Measurements from ENCODE around the gene TRIM38.
"Not testable (repeated sequence)": the region's sequence is repeated elsewhere in the genome, so short reads cannot be mapped to it uniquely, and the experiment has no call there.

The TRIM38 gene

GRCh38 chr6:26008470-26008869 is 45.9 kb downstream of the TRIM38 start:
- DNase-seq: no peak

- DNase-seq: no peak
Observed at GRCh38 chr6:26009817-26010216, 47.2 kb downstream of the TRIM38 start.

- DNase-seq: no peak
Observed at GRCh38 chr6:26012061-26012460, 49.5 kb downstream of the TRIM38 start.

GRCh38 chr6:26014386-26014785 is 51.8 kb downstream of the TRIM38 start:
- not testable (repeated sequence) for DNase-seq

- DNase-seq: no peak
Observed at GRCh38 chr6:26016245-26016962, 53.8 kb downstream of the TRIM38 start.

GRCh38 chr6:26016963-26017631 is 54.5 kb downstream of the TRIM38 start:
- DNase-seq: no peak

GRCh38 chr6:26017632-26017966 is 55.0 kb downstream of the TRIM38 start:
- DNase-seq: no peak

GRCh38 chr6:26019261-26019830 is 56.7 kb downstream of the TRIM38 start:
- DNase-seq: no peak

- no peak for DNase-seq
Observed at GRCh38 chr6:26019967-26020328, 57.3 kb downstream of the TRIM38 start.

- DNase-seq: peak; percentile 95
Observed at GRCh38 chr6:26020329-26021000, 57.9 kb downstream of the TRIM38 start.

- DNase-seq: peak; percentile 92
Observed at GRCh38 chr6:26021001-26021349, 58.4 kb downstream of the TRIM38 start.

GRCh38 chr6:26021350-26022131 is 58.9 kb downstream of the TRIM38 start:
- peak; percentile 99 for DNase-seq

- peak; percentile 93 for DNase-seq
Observed at GRCh38 chr6:26022132-26022472, 59.5 kb downstream of the TRIM38 start.

- DNase-seq: peak; percentile 26
Observed at GRCh38 chr6:26022737-26023136, 60.1 kb downstream of the TRIM38 start.

- no peak for DNase-seq
Observed at GRCh38 chr6:26024651-26025046, 62.0 kb downstream of the TRIM38 start.

GRCh38 chr6:26025047-26025893 is 62.7 kb downstream of the TRIM38 start:
- peak; percentile 30 for DNase-seq

GRCh38 chr6:26025894-26026832 is 63.6 kb downstream of the TRIM38 start:
- DNase-seq: peak; percentile 99

- peak; percentile 99 for DNase-seq
Observed at GRCh38 chr6:26026833-26027490, 64.4 kb downstream of the TRIM38 start.

GRCh38 chr6:26027491-26028211 is 65.0 kb downstream of the TRIM38 start:
- DNase-seq: no peak

GRCh38 chr6:26028212-26028745 is 65.7 kb downstream of the TRIM38 start:
- no peak for DNase-seq

All from NCI-H69 (cell line).